Measurements from ENCODE around the gene DAP. TPM values are rescaled to one million over a fixed set of nuclear protein-coding genes. Genes with fewer than 3 reads are reported as not detected.
A peak's percentile ranks its signal among the peaks of the same experiment; 100 is the strongest.
"Not testable (repeated sequence)": the region's sequence is repeated elsewhere in the genome, so short reads cannot be mapped to it uniquely, and the experiment has no call there.

The DAP gene
- total RNA-seq, 2 donors from 2014 or later: 40.1 to 54.5 TPM

DNA sequence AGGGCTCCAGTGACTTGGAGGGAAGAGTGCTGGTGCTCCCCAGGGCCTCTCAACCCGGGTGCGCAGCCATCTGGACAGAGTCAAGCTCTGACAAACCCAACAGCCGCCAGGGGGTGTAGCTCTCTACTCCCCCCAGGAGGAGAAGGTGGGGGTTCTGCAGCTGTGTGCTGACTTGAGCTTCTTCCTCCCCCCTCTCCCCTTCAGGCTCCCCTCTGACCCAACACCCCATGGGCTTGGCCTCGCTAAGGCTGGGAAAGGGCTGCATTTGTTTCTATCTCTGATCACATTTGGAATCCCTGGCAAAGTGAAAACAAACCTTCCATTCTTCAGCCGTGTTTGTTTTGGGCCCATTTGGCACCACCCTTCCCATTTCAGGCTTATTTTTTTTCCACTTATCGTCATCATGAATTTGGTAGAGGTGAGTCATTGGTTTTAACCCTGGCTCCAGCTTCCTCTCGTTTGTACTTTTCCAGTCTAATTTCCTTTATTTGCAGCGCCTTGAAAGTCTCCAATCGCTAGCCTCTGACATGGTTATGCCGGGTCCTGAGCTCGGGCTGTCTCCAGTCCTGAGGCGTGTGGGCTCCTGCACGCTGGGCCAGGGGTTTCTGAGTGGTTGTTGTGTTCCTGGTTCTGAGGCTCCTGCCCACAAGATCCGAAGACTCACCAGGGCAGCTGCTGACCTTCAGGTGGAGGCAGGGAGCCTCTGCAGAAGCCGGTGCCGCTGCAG is 36.1 kb downstream of the DAP start:
- ATAC-seq: no peak
- Mint-ChIP-seq H3K4me1 (peaks cover 20% of the 10 kb centered on the region), H3K27ac (no peak overlapping the region), H3K27me3 (no peaks in the 10 kb centered on the region), H3K36me3 (ENCODE audit: low read depth) (peaks cover 8% of the 10 kb centered on the region), H3K4me3 (no peak overlapping the region)
- no peaks in the 10 kb centered on the region for H3K9me3 ChIP-seq (ENCODE audit: control insufficient read depth, low read length, poor library complexity, severe bottlenecking)
- DNase-seq: no peak

DNA sequence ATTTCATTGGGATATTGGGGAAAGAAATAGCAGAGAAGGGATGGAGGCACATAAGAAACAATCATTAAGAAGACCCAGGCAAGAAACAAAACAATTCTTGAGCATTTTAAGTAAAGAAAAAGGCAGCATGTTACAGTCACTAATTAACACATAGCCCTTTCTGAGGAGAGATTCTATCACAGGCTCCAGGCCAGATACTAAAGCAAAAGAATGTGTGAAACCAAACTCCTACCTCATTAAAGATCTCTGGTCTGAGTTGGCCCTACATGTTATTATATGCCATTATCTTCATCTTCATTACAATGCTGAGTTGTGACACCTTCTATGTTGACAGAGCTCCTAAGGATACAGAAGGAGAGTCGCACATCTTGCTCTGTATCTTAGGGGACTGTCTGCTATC is 37.5 kb downstream of the DAP start:
- Mint-ChIP-seq H3K27ac (no peak overlapping the region), H3K27me3 (no peaks in the 10 kb centered on the region), H3K36me3 (ENCODE audit: low read depth) (peaks cover 6% of the 10 kb centered on the region), H3K4me1 (peaks cover 14% of the 10 kb centered on the region), H3K4me3 (no peak overlapping the region)
- DNase-seq (no peak), ATAC-seq (no peak)
- H3K9me3 ChIP-seq (ENCODE audit: control insufficient read depth, low read length, poor library complexity, severe bottlenecking): no peaks in the 10 kb centered on the region

DNA sequence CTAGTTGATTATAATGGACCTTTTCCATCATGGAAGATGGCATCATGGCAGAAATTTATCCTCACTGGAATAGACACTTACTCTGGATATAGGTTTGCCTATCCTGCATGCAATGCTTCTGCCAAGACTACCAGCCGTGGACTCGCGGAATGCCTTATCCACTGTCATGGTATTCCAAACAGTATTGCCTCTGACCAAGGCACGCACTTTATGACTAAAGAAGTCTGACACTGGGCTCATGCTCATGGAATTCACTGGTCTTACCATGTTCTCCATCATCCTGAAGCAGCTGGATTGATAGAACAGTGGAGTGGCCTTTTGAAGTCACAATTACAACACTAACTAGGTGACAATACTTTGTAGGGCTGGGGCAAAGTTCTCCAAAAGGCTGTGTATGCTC is 40.3 kb downstream of the DAP start:
- not testable (repeated sequence) for H3K9me3 ChIP-seq (ENCODE audit: control insufficient read depth, low read length, poor library complexity, severe bottlenecking); ATAC-seq; H3K4me1 Mint-ChIP-seq; DNase-seq; H3K4me3 Mint-ChIP-seq; H3K36me3 Mint-ChIP-seq (ENCODE audit: low read depth); H3K27me3 Mint-ChIP-seq; H3K27ac Mint-ChIP-seq

DNA sequence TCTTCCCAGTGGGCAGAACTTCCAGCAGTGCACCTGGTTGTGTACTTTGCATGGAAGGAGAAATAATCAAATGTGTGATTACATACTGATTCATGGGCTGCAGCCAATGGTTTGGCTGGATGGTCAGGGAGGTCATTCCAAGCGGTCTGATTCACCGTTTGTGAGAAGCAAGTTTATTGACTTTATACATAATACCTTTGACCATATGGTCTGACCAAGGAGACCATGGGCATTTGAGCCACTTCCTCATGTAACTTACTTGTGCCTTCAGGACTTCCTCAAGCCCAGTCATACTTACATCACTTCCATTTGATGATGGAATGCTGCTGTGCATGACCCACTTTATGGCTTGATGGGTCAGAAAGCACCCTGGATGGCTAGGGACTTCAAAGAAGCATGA is 41.1 kb downstream of the DAP start:
- no peak overlapping the region for H3K27ac Mint-ChIP-seq
- ATAC-seq (no peak), DNase-seq (no peak)
- peaks cover 9% of the 10 kb centered on the region for H3K4me1 Mint-ChIP-seq
- H3K4me3 Mint-ChIP-seq: no peak overlapping the region
- no peaks in the 10 kb centered on the region for H3K9me3 ChIP-seq (ENCODE audit: control insufficient read depth, low read length, poor library complexity, severe bottlenecking)
- no peaks in the 10 kb centered on the region for H3K27me3 Mint-ChIP-seq
- H3K36me3 Mint-ChIP-seq (ENCODE audit: low read depth): peaks cover 3% of the 10 kb centered on the region

DNA sequence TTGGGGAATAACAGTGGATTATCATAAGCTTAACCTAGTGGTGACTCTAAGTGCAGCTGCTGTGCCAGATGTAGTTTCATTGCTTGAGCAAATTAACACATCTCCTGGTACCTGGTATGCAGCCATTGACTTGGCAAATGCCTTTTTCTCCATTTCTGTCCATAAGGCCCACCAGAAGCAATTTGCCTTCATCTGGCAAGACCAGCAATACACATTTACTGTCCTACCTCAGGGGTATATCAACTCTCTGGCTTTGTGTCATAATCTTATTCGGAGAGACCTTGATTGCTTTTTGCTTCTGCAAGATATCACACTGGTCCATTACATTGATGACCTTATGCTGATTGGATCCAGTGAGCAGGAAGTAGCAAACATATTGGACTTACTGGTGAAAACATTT is 42.4 kb downstream of the DAP start:
- not testable (repeated sequence) for H3K36me3 Mint-ChIP-seq (ENCODE audit: low read depth); H3K27ac Mint-ChIP-seq; H3K4me1 Mint-ChIP-seq; H3K27me3 Mint-ChIP-seq; H3K4me3 Mint-ChIP-seq; DNase-seq; H3K9me3 ChIP-seq (ENCODE audit: control insufficient read depth, low read length, poor library complexity, severe bottlenecking); ATAC-seq

DNA sequence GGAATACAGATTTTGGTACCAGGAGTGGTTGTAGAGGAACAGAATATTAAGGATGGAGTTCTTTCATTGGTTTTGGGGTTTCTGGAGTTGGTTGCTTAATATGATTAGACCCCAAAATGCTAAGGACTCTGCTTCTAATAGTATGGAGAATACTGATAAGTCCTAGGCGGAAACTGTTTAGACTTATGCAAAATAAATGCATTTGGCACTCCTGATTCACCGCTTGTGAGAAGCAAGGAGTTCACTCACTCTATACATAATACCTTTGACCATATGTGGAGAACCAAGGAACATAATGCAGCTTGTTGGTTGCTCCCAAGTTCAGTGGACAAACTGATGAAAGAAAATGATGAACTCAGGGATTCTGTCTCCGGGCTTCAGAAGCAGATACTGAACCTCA is 44.2 kb downstream of the DAP start:
- not testable (repeated sequence) for H3K36me3 Mint-ChIP-seq (ENCODE audit: low read depth); H3K4me1 Mint-ChIP-seq

DNA sequence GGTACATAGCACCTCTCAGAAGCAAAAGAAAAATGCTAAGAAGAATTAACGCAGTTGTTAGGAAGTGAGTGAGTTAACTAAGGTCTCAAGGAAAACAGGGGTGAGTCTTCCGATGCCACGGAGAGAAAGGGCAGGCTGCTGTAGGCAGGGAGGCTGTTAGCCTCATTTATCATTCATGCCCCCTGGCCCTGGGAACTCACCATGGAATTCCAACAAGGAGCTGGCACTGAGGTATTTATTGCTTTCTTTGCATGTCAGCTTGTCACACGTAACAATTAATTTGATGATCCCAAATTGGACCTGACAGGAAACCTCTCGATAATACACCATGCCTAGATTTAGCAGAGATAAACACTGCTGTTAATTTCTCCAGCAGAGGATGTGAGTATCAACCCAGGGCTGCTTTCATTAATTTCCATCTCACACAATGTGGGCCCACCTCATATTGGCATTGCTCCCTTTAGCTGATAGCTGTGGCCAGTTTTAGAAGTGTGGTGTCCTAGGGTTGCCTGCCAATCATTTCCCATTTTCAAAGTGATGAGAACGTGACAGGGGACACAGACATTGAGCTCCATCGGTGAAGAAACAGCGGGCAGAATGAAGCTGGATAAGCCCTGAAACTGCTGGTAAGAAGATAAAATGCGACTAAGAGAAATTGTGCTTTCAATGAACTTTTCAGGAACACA is 45.3 kb downstream of the DAP start:
- H3K36me3 Mint-ChIP-seq (ENCODE audit: low read depth): no peaks in the 10 kb centered on the region

More for the DNA sequence above, 44.2 kb downstream of the DAP start:
- not testable (repeated sequence) for H3K9me3 ChIP-seq (ENCODE audit: control insufficient read depth, low read length, poor library complexity, severe bottlenecking); H3K27ac Mint-ChIP-seq; ATAC-seq; DNase-seq; H3K27me3 Mint-ChIP-seq; H3K4me3 Mint-ChIP-seq

DNA sequence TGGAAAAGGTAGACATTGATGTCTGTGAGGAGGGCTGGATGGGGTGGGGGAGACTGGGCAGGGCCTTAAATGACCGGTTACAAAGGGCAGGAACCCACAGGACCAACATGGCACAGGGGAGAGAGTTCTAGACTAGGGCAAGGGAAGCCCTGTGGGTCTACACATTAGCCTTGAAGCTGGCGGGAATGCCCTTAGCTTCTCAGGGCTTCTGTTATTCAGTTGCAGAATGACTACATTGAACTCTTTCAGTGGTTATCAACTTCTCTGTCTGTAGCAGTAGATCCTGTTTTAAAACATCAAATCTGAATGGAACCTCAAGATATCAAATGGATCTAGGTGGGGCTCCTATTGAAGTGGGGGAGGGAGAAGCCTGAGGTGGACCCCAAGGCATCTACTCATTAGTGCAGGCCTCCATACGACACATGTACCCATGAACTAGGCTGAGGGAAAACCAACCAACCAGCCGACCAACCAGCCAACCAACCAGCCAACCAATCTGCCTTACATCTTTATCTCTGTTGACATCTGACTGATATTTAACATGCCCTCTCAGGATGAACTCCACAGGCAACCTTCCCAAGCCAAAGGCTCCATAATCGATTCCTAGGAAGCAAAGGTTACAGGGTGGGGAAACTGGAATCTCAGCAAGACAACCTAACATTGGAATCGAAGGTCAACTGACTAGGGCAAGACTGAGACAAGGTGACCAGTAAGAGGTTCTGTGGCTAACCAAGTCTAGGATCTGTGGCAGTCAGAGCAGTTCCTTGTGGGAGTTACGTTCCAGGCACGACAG is 48.3 kb downstream of the DAP start:
- peak overlapping the region; percentile 32 for H3K27ac Mint-ChIP-seq
- no peaks in the 10 kb centered on the region for H3K9me3 ChIP-seq (ENCODE audit: control insufficient read depth, low read length, poor library complexity, severe bottlenecking)
- H3K27me3 Mint-ChIP-seq: no peaks in the 10 kb centered on the region
- no peak for DNase-seq
- ATAC-seq: no peak
- peaks cover 2% of the 10 kb centered on the region for H3K36me3 Mint-ChIP-seq (ENCODE audit: low read depth)
- no peak overlapping the region for H3K4me3 Mint-ChIP-seq
- peaks cover 18% of the 10 kb centered on the region for H3K4me1 Mint-ChIP-seq

More for the DNA sequence above, 45.3 kb downstream of the DAP start:
- no peak for DNase-seq
- Mint-ChIP-seq H3K27me3 (no peaks in the 10 kb centered on the region), H3K4me1 (peaks cover 10% of the 10 kb centered on the region), H3K4me3 (no peak overlapping the region), H3K27ac (no peak overlapping the region)
- ATAC-seq: no peak
- no peaks in the 10 kb centered on the region for H3K9me3 ChIP-seq (ENCODE audit: control insufficient read depth, low read length, poor library complexity, severe bottlenecking)

DNA sequence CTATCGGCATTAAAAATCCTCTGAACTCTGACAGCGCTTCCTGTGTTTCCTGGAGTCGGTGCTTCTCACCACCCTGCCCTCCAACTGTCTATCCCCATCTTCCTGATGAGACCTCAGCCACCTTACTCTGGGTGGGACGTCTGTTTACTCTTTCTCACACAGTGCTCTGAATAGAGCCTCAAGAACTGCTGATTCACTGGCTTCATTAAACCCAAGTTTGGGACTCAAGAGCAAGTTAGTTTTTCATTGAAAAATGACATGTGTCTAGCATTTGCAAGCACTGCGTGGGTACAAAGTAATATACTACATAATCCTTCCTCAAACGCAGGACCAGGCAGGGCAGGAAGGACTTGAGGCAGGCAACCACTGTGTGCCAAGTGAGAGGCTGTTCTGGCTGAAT is 49.5 kb downstream of the DAP start:
- Mint-ChIP-seq H3K27ac (peak overlapping the region; percentile 32), H3K27me3 (no peaks in the 10 kb centered on the region), H3K4me1 (peaks cover 26% of the 10 kb centered on the region), H3K36me3 (ENCODE audit: low read depth) (peaks cover 5% of the 10 kb centered on the region), H3K4me3 (no peak overlapping the region)
- DNase-seq: no peak
- no peaks in the 10 kb centered on the region for H3K9me3 ChIP-seq (ENCODE audit: control insufficient read depth, low read length, poor library complexity, severe bottlenecking)
- ATAC-seq: no peak

DNA sequence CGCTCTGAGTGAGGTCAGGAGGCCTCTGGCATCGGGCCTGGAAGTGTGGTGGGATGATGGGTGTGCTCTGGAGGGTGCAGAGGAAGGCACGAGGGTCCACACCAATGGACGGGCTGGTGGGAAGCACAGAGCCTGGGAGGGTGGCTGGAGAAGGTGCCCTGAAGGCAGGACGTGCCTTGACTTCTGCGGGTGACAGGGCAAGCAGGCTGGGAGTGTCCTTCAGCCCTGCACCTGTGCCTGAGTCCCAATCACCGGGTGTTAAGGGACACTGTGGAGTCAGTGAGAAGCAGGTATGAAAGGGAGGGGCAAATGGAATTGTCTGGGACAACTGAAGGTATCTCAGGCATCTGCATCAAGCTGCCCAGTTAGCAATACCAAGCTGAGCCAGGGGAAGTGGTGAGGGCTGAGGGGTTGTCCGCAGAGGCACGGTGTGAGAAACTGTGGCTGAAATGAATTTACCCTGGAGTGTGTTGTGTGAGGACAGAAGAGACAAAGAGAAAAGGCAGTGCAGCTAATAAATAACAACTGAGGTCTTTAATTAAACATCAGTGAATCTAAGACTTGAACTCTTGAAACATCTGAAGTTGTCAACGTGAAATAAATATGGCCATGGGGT is 50.4 kb downstream of the DAP start:
- Mint-ChIP-seq H3K36me3 (ENCODE audit: low read depth) (peaks cover 5% of the 10 kb centered on the region), H3K4me1 (peaks cover 31% of the 10 kb centered on the region), H3K4me3 (no peak overlapping the region), H3K27ac (peak overlapping the region; percentile 86), H3K27me3 (no peaks in the 10 kb centered on the region)
- no peak for ATAC-seq
- DNase-seq: no peak
- H3K9me3 ChIP-seq (ENCODE audit: control insufficient read depth, low read length, poor library complexity, severe bottlenecking): no peaks in the 10 kb centered on the region

DNA sequence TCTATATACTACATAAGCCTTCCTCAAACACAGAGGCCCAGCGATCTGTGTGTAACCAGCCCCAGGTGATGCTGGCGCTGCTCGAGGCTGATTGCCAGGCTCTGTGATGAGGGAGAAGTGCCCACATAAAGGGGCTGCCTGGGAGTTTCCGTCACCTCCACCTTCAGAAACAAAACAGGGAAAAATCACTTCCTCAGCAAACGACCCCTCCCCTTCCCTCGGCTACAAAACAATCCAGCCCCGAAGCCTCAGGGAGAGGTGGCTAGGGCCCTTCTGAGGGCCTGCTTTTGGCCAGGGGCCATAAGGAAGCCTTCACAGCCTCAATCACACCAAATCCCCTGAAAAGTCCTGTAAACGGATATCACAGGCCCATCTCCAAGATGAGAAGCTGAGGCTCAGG is 51.1 kb downstream of the DAP start:
- Mint-ChIP-seq H3K27ac (no peak overlapping the region), H3K4me1 (peaks cover 38% of the 10 kb centered on the region), H3K27me3 (no peaks in the 10 kb centered on the region), H3K4me3 (no peak overlapping the region), H3K36me3 (ENCODE audit: low read depth) (peaks cover 5% of the 10 kb centered on the region)
- ATAC-seq (no peak), DNase-seq (no peak)
- H3K9me3 ChIP-seq (ENCODE audit: control insufficient read depth, low read length, poor library complexity, severe bottlenecking): no peaks in the 10 kb centered on the region

DNA sequence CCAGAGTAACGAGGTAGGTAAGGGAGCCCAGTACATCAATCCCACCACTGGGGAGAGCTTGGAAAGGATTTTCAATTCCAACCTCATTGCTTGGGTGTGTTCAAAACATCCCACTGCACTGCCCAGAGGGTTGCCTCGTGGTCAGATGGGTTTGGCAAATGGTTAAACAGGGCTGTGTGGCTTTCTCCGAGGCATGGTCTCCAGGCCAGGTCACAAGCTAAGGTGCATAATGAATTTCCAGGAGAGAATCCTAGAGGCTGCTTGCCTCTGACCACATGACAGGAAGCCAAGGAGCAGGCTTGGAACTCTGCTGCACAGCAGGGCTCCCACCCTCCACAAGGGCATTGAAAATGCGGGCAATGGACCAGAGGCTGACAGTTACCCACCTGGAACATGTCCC is 51.6 kb downstream of the DAP start:
- ATAC-seq (no peak), DNase-seq (no peak)
- H3K27ac Mint-ChIP-seq: no peak overlapping the region
- H3K27me3 Mint-ChIP-seq: no peaks in the 10 kb centered on the region
- peaks cover 5% of the 10 kb centered on the region for H3K36me3 Mint-ChIP-seq (ENCODE audit: low read depth)
- H3K4me1 Mint-ChIP-seq: peaks cover 41% of the 10 kb centered on the region
- no peaks in the 10 kb centered on the region for H3K9me3 ChIP-seq (ENCODE audit: control insufficient read depth, low read length, poor library complexity, severe bottlenecking)
- H3K4me3 Mint-ChIP-seq: no peak overlapping the region
